ENCODE measurements around the gene TTC6. TPM values are rescaled to one million over a fixed set of nuclear protein-coding genes. Genes with fewer than 3 reads are reported as not detected.

Gene TTC6, protein sequence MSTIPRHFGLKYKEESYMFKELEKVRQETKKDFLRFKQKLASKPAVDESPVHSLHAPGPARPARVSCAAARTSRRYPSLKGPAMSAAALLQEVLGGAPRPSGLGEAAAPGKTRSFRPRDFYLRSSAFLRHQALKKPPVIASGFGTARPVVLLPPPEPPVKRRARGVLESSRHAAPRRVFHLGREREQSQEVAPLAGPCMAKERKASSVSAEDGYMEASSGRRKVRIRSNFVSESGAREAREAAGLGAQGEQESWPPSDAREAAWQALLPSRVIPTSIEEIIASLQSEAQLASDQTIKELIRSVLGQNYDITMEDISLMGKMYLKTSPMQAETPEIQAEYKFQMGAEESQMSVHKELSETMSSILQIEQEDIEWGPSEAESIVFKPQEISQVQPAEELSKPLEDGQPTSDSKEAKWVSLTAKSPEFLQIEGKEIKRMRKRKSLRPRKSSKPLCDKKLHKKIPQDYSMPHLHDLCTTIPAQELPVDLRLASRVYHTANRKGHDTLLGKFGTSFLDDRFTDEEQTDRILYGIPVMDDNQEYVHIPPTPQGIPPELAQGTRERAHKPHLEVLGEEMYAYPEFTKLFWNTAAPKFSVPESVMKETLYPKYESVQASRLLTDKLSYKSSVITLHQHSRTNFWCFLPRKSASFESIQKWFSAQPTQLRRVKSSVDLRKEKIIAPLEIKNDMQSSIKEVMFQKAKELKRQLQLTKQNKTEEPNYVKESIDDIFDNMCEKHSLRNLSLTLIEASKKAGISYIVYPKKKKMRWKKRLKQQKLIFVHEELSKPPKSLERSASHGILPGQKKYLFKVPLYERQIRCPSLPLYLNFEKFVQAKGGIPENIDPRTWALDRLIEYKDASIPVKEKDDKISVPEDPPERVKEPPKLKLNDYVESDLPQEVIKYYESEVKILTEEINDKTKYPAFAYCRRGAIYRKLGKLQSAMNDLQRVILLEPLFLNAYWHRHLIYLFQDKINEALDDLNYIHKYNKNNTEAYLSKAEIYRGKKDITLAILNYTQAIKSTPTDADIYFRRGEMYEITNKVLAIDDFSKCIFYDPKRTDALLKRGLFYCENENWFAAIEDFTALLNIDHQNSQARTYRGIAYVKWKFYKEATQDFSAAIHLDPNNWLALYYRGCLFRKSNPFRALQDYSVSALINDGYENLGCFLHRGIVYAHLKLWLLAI (N-terminal part only)
- total RNA-seq, result 0.13 TPM in 1 of 2 replicates, not detected in the other

GRCh38 chr14:37594971-37595808, at the start of gene TTC6, which contains the start of gene FOXA1:
TSS of gene TTC6 (plus strand) at chr14:37595629. CDS start at chr14:37622065, 26,436 bp downstream.
TSS of gene FOXA1 (minus strand) at chr14:37595249. CDS start at chr14:37594972, 277 bp downstream.

Other genes starting within 250 kb of the TTC6 start
- 2.1 and 2.7 TPM in 2 replicates for gene FOXA1, start 380 bp upstream of the TTC6 start, total RNA-seq

Measured in epithelial cell of alveolus of lung (primary cell).